Measurements from ENCODE around the gene IFNA21.
"Not testable (repeated sequence)": the region's sequence is repeated elsewhere in the genome, so short reads cannot be mapped to it uniquely, and the experiment has no call there.

The IFNA21 gene

GRCh38 chr9:21137020-21137419 is 29.4 kb downstream of the IFNA21 start:
- no peak for DNase-seq

DNA sequence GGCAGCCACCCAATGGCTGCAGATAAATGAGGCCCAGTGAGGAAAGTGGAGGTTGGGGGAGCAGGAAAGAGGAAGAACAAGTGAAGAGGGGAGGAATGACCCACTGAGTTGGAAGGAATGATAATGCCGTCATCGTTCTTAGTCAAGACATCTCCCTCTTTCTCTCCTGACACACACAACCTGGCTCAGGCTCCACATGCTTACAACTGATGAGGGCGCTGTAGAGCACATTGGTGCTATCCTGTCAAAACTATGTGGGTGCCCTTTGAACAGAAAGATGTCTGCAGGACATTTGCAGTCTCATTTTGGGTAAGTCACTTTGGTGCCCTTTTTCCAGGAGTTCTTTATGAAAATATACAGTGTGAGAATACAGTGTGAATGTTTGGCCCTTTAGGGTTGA is 30.7 kb downstream of the IFNA21 start:
- no peak for DNase-seq

DNA sequence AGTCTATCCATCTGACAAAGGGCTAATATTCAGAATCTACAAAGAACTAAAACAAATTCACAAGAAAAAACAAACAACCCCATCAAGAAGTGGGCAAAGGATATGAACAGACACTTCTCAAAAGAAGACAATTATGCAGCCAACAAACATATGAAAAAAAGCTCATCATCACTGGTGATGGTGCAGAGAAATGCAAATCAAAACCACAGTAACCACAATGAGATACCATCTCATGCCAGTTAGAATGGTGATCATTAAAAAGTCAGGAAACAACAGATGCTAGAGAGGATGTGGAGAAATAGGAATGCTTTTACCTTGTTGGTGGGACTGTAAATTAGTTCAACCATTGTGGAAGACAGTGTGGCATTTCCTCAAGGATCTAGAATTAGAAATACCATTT is 38.3 kb downstream of the IFNA21 start:
- DNase-seq, result not testable (repeated sequence)

- DNase-seq, result no peak
These were observed 44.7 kb downstream of the IFNA21 start for GRCh38 chr9:21121595-21122251.

DNA sequence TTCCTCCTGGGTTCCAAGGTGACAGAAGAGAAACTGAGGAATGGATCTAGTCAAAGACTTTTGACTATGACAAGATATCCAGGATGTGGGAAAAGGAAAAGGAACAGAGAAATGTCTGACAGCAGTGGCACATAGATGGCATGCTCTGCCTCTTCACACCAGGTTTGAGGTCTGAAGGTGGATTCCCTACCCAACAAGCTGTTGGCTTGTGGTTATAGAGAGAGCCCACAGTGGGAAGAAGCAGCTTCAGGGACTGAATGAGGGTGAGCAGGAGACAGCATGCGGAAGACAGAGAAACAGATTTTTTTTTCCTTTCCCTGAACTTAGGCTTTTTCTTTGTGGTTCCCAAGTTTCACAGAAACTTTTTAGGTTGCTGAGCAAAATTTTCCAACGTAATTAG is 45.4 kb downstream of the IFNA21 start:
- no peak for DNase-seq

DNA sequence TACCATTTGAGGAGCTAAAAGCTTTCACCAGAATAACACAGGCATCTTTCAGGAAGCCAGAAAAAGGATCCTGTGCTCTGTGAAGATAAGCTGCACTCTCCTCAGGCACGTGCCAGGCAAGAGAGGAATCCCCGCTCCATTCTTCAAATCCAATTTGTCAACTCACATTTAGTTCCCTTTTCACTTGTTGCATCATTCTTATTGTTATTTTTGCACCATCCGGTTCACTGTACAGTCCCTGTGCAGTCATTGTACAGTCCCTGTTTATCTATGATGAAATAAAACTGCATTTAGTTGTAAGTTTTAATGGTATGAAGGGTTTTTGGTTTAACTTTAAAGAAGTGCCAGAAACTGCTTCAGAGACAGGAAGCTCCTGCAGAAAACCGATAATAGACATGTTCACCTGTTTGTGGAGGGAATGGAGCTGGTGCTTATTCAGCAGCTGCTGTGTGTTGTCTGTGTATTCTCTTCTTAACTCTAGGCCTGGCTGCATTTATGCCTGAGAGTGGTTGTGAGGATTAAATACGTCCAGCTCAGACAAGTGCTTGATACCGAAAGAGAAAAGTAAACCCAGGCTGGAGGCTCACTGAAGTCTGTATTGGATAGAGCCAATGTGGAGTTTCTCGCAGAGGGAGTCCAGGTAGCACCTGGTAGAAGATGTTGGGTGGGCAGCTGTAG is 47.2 kb downstream of the IFNA21 start:
- DNase-seq, result no peak
